HepG2 (cell line): ENCODE data around the gene CBLB. TPM values are rescaled to one million over a fixed set of nuclear protein-coding genes. Genes with fewer than 3 reads are reported as not detected.

Source experiments
- ATAC-seq: fragments of 200-7000 bp; cut with Tn5 transposase; 3 replicates; pipeline ENCODE4 v1.9.1; 2020; ENCODE audit warnings: mild to moderate bottlenecking, moderate library complexity
- BruUV-seq: library from RNA; stranded (reverse); fragments of 400-500 nt; replicated peaks from 2 replicates; lab custom pipeline; 2021; lab: Mats Ljungman, UMichigan
- CTCF ChIA-PET: fragments of 300-600 bp; formaldehyde crosslinking; extraction: SDS; loops from one replicate; lab custom pipeline; 2021; ENCODE audit warnings: low total read pairs, inconsistent platforms, low intra/inter-chr PET ratio; lab: Yijun Ruan, JAX
- POLR2A ChIA-PET: fragments of 350-600 bp; sonication (Branson Sonifier 250); formaldehyde crosslinking; loops from one replicate; lab custom pipeline; 2020; ENCODE audit warnings: antibody characterized with exemption, inconsistent platforms; lab: Yijun Ruan, JAX
- DNase-seq: peaks from one replicate; pipeline ENCODE4 v3.0.0-alpha.2; 2015; ENCODE audit warnings: low spot score
- FAIRE-seq: peaks from 3 replicates; lab custom pipeline; 2011; peaks lifted over from hg19 to GRCh38; lab: Jason Lieb, UNC
- H2AFZ ChIP-seq: one replicate; pipeline ENCODE4 v1.6.1; 2011; ENCODE audit warnings: low read length, inconsistent platforms
- H3K27ac ChIP-seq: fragments of 300-600 bp; 3 replicates; pipeline ENCODE4 v1.8.0; 2011; ENCODE audit warnings: mixed run types, mild to moderate bottlenecking, mixed read lengths, low read length, inconsistent platforms; ENCODE audit not compliant: insufficient read depth; ENCODE audit errors: extremely low read length
- H3K27me3 ChIP-seq, 2 experiments: fragments of 200-600 bp in 1 of 2; 2 replicates in 1 of 2; 3 replicates in 1 of 2; pipeline versions ENCODE4 v1.6.0 to v1.8.0; 2011; ENCODE audit warnings: low read length in 2 of 2, mild to moderate bottlenecking in 2 of 2, moderate library complexity in 2 of 2, inconsistent platforms in 1 of 2; ENCODE audit not compliant: insufficient read depth in 2 of 2, control insufficient read depth in 1 of 2
- H3K36me3 ChIP-seq, 2 experiments: fragments of 200-600 bp in 1 of 2; replicated peaks in 1 of 2; 2 replicates in 1 of 2; 3 replicates in 1 of 2; pipeline versions ENCODE4 v1.5.1 to v1.8.0; 2011; ENCODE audit warnings: low read length in 2 of 2, inconsistent platforms in 1 of 2; ENCODE audit not compliant: insufficient read depth in 2 of 2, control insufficient read depth in 1 of 2
- H3K4me1 ChIP-seq: 2 replicates; pipeline ENCODE4 v1.5.1; 2012; ENCODE audit warnings: low read length, inconsistent platforms; ENCODE audit not compliant: insufficient read depth
- H3K4me2 ChIP-seq: 2 replicates; pipeline ENCODE4 v1.6.0; 2011; ENCODE audit warnings: low read depth, low read length, inconsistent platforms
- H3K4me3 ChIP-seq, 3 experiments: fragments of 200-600 bp in 1 of 3; sonication (generic), shearing (Covaris generic) in 1 of 3; replicated peaks in 1 of 3; 2 replicates each; pipeline ENCODE4 v1.5.1; 2011 to 2016; ENCODE audit warnings: low read length in 3 of 3, inconsistent platforms in 2 of 3, low read depth in 2 of 3, mild to moderate bottlenecking in 2 of 3, control low read depth in 1 of 3, mixed read lengths in 1 of 3; ENCODE audit not compliant: insufficient read depth in 1 of 3
- H3K79me2 ChIP-seq: one replicate; pipeline ENCODE4 v1.6.1; 2011; ENCODE audit warnings: low read length, inconsistent platforms; ENCODE audit not compliant: insufficient read depth
- H3K9ac ChIP-seq: 2 replicates; pipeline ENCODE4 v1.6.0; 2011; ENCODE audit warnings: mild to moderate bottlenecking, low read depth, low read length, inconsistent platforms; ENCODE audit not compliant: insufficient read depth
- H3K9me3 ChIP-seq: 2 replicates; pipeline ENCODE4 v1.5.1; 2012; ENCODE audit warnings: mild to moderate bottlenecking, low read length
- H4K20me1 ChIP-seq: 2 replicates; pipeline ENCODE4 v1.6.0; 2011; ENCODE audit warnings: inconsistent platforms, mild to moderate bottlenecking, low read length, moderate library complexity; ENCODE audit not compliant: insufficient read depth
- ATF3 ChIP-seq: sonication (generic); formaldehyde crosslinking; IDR thresholded peaks from 2 replicates; pipeline ENCODE4 v1.4.0; 2020; ENCODE audit warnings: missing genetic modification reagents
- ATF7 ChIP-seq, 2 experiments: fragments of 450-650 bp in 1 of 2; sonication (generic) in 1 of 2; formaldehyde crosslinking in 1 of 2; IDR thresholded peaks; 2 replicates each; pipeline versions ENCODE4 v1.4.0 to v1.6.1; 2016 to 2020; ENCODE audit warnings: antibody characterized with exemption in 1 of 2, mild to moderate bottlenecking in 1 of 2, missing genetic modification reagents in 1 of 2
- DBP ChIP-seq: sonication (generic); formaldehyde crosslinking; IDR thresholded peaks from 2 replicates; pipeline ENCODE4 v1.4.0; 2020; ENCODE audit warnings: missing genetic modification reagents; ENCODE audit errors: not compliant biosample characterization
- GATAD1 ChIP-seq: IDR thresholded peaks from 2 replicates; pipeline ENCODE4 v1.6.1; 2016; ENCODE audit warnings: missing genetic modification reagents, missing compliant biosample characterization
- IRF2 ChIP-seq: IDR thresholded peaks from 2 replicates; pipeline ENCODE4 v1.6.1; 2018; ENCODE audit warnings: missing genetic modification reagents, missing compliant biosample characterization
- MATR3 ChIP-seq: sonication (generic); formaldehyde crosslinking; IDR thresholded peaks from 2 replicates; pipeline ENCODE4 v1.4.0; 2020; ENCODE audit warnings: missing genetic modification reagents
- NBN ChIP-seq: fragments of 450-650 bp; conservative IDR thresholded peaks from 2 replicates; pipeline ENCODE4 v1.6.1; 2017
- NONO ChIP-seq, 2 experiments: fragments of 450-650 bp in 1 of 2; sonication (generic) in 1 of 2; formaldehyde crosslinking in 1 of 2; IDR thresholded peaks in 1 of 2; conservative IDR thresholded peaks in 1 of 2; 2 replicates each; pipeline versions ENCODE4 v1.6.1 to v1.8.0; 2017 to 2022; ENCODE audit warnings: mild to moderate bottlenecking in 1 of 2, missing genetic modification reagents in 1 of 2, moderate library complexity in 1 of 2
- REL ChIP-seq: sonication (generic); formaldehyde crosslinking; conservative IDR thresholded peaks from 2 replicates; pipeline ENCODE4 v1.8.0; 2022; ENCODE audit warnings: mild to moderate bottlenecking, missing genetic modification reagents, moderate library complexity
- SRSF4 ChIP-seq: fragments of 200-400 bp; formaldehyde crosslinking; IDR thresholded peaks from one replicate; pipeline ENCODE4 v1.6.1; 2018; ENCODE audit warnings: mild to moderate bottlenecking, low read depth, low read length, moderate library complexity; ENCODE audit not compliant: poor library complexity, severe bottlenecking
- ZNF20 ChIP-seq: sonication (generic); formaldehyde crosslinking; IDR thresholded peaks from 2 replicates; pipeline ENCODE4 v1.4.0; 2020; ENCODE audit warnings: mild to moderate bottlenecking, moderate library complexity, missing genetic modification reagents
- ZNF207 ChIP-seq: fragments of 450-650 bp; IDR thresholded peaks from 2 replicates; pipeline ENCODE4 v1.6.1; 2016; ENCODE audit warnings: antibody characterized with exemption, borderline replicate concordance
- ZNF232 ChIP-seq: sonication (generic); formaldehyde crosslinking; IDR thresholded peaks from 2 replicates; pipeline ENCODE4 v1.4.0; 2020; ENCODE audit warnings: missing genetic modification reagents, borderline replicate concordance
- ZNF253 ChIP-seq: sonication (generic); formaldehyde crosslinking; IDR thresholded peaks from 2 replicates; pipeline ENCODE4 v1.8.0; 2022; ENCODE audit warnings: mild to moderate bottlenecking, missing genetic modification reagents, borderline replicate concordance
- ZNF280D ChIP-seq: sonication (generic); formaldehyde crosslinking; IDR thresholded peaks from 2 replicates; pipeline ENCODE4 v1.5.1; 2020; ENCODE audit warnings: mild to moderate bottlenecking, missing genetic modification reagents
- WGBS: methylation state at CpG from one replicate; pipeline ENCODE4 v1.1.6; 2017; ENCODE audit warnings: low lambda C conversion rate; 5-methylcytosine and 5-hydroxymethylcytosine counted together
- in situ Hi-C: cut with HindIII; loops from 2 replicates; pipeline ENCODE4 v1.10.0; 2017; ENCODE audit warnings: low pct_unique_long_range_greater_than_20kb; ENCODE audit not compliant: extremely low pct_ligation_motif_present
- intact Hi-C: fragments of 100-400 bp; cut with micrococcal nuclease; formaldehyde crosslinking; loops from one replicate; pipeline ENCODE4 v1.10.0; 2022; ENCODE audit not compliant: unreplicated experiment
- polyA plus RNA-seq, 8 experiments: library from polyadenylated mRNA; depleted of rRNA in 3 of 8; stranded (reverse) in 7 of 8; unstranded in 1 of 8; fragments of >200 nt; fragmentation: Illumina TruSeq in 4 of 8; extraction: Trizol in 4 of 8; gene quantifications; 2 replicates each; pipeline versions ENCODE4 v1.2.1 to v1.2.3, GENCODE V29; 2011 to 2016; ENCODE audit warnings: low read depth in 4 of 8, missing spikeins in 1 of 8, mixed read lengths in 1 of 8; ENCODE audit not compliant: insufficient read depth in 1 of 8
- total RNA-seq, 5 experiments: library from RNA; depleted of rRNA; stranded (reverse); fragments of >200 nt; fragmentation: Illumina TruSeq; extraction: Trizol; gene quantifications; 2 replicates each; pipeline ENCODE4 v1.2.3, GENCODE V29; 2016; ENCODE audit warnings: low read depth in 1 of 5

CBLB gene
- total and polyA plus RNA-seq, 2 of the 13 experiments (the other 11 are each of a cell fraction or from before 2014, with no cell fraction given) = 9.8 to 16.4 TPM

GRCh38 chr3:105653868-105654267, 214.9 kb downstream of the CBLB start:
- BruUV-seq = no TSS peak

GRCh38 chr3:105653166-105653565, 215.6 kb downstream of the CBLB start:
- Histone ChIP-seq H3K4me2 (no peak overlapping the region), H3K9ac (no peak overlapping the region), H3K4me1 (peaks cover 5% of the 10 kb centered on the region; the same call in 1 of the 2 replicates), H3K27me3 (no peaks in the 10 kb centered on the region), H3K9me3 (no peaks in the 10 kb centered on the region), H3K4me3 (no peak overlapping the region), H3K36me3 (no peaks in the 10 kb centered on the region), H3K79me2 (no peaks in the 10 kb centered on the region), H2AFZ (no peak overlapping the region), H4K20me1 (no peaks in the 10 kb centered on the region), H3K27ac (no peak overlapping the region)
- in situ Hi-C loops = no loop called here
- ATAC-seq (peak; percentile 30; the same call in 1 of the 3 replicates), FAIRE-seq (no peak), DNase-seq (no peak)
- no peak for TF ChIP-seq ATF7 (IDR thresholded peaks at IDR 0.05)
- TF ChIP-seq ATF7 (CRISPR knock-in tag; IDR thresholded peaks at IDR 0.05) = no peak
- no peak for TF ChIP-seq ZNF253 (CRISPR knock-in tag)
- TF ChIP-seq ZNF280D (CRISPR knock-in tag) = no peak
- TF ChIP-seq ZNF207 = no peak
- TF ChIP-seq ZNF20 = no peak
- no peak for TF ChIP-seq REL (CRISPR knock-in tag)
- TF ChIP-seq ATF3 (CRISPR knock-in tag) = no peak
- TF ChIP-seq GATAD1 = no peak
- TF ChIP-seq SRSF4 = no peak
- no peak for TF ChIP-seq NBN
- TF ChIP-seq MATR3 = no peak
- TF ChIP-seq ZNF232 = no peak
- TF ChIP-seq IRF2 (CRISPR knock-in tag) = no peak
- no peak for TF ChIP-seq DBP (CRISPR knock-in tag)
- 6% methylated on average over 1 of the region's 1 CpG for WGBS
- no TSS peak for BruUV-seq
- POLR2A ChIA-PET = no interaction called here
- CTCF ChIA-PET = no interaction called here
- intact Hi-C loops = no loop called here

More at GRCh38 chr3:105653868-105654267, 214.9 kb downstream of the CBLB start:
- H3K4me3 ChIP-seq = no peak overlapping the region
- H3K79me2 ChIP-seq = no peaks in the 10 kb centered on the region
- no peak overlapping the region for H2AFZ ChIP-seq
- TF ChIP-seq NONO (IDR thresholded peaks at IDR 0.05) (no peak), NONO (CRISPR knock-in tag; conservative IDR thresholded peaks at IDR 0.05) (no peak)
- H3K36me3 ChIP-seq = peaks cover 3 to 7% of the 10 kb centered on the region in 2 experiments; a peak in 2 of 5 replicates
- no peaks in the 10 kb centered on the region for H3K27me3 ChIP-seq
- DNase-seq = no peak
- H3K27ac ChIP-seq = no peak overlapping the region
- WGBS = 70% methylated on average over 3 of the region's 3 CpGs
- H3K9me3 ChIP-seq = no peaks in the 10 kb centered on the region
- H3K4me2 ChIP-seq = no peak overlapping the region
- ATAC-seq = peak; percentile 50
- CTCF ChIA-PET = no interaction called here
- H4K20me1 ChIP-seq = no peaks in the 10 kb centered on the region
- in situ Hi-C loops (no loop called here), intact Hi-C loops (no loop called here)
- no peak for FAIRE-seq
- POLR2A ChIA-PET = no interaction called here
- H3K9ac ChIP-seq = no peak overlapping the region
- peaks cover 5% of the 10 kb centered on the region; the same call in 1 of the 2 replicates for H3K4me1 ChIP-seq
